D341Med (cell line): ENCODE results near the gene ZSCAN9.

Source experiments
- DNase-seq: peaks from one replicate; pipeline ENCODE4 v3.0.0; 2012; ENCODE audit warnings: low spot score

The ZSCAN9 gene

DNA sequence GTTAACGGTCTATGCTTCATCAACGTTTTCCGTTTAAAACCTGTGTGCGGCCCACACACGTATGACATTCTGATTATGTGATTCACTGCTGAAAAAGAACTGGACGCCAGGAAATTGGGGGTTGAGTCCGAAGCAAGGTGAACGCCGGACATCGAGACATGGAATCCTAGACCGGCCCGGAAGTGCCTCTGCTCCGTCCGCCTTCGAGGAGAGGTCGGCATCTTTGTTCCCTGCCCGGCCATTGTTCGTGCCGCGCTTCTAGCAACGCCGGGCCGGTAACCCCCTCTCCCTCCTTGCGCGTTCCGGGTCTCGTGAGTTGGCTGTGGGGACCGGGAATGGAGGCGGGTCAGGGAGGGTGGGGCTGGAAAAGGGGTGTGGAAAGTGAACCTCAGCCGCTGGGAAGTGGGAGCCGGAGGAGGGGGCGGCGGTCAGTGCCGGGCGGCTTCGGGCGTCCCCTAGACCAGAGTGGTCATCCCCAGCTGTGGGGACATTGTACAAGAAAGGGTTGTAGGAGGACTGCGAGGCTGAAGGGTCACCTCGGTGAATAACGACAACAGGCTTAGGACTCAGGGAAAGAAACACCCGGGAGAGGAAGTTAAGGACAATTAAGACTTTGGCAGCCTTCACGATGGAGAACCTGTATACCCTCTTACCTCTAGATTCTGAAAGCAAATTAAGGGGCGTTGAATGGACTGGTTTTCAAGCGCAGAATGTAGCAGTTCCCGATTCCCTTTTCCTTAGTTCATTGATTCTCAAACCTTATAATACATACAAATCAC is at the start of gene ZSCAN9:
TSS of gene ZSCAN9 (plus strand) at position 220 of the 779 bp plus-strand sequence. CDS start 1,810 bp downstream, outside the sequence.
- peak; percentile 86 for DNase-seq

DNA sequence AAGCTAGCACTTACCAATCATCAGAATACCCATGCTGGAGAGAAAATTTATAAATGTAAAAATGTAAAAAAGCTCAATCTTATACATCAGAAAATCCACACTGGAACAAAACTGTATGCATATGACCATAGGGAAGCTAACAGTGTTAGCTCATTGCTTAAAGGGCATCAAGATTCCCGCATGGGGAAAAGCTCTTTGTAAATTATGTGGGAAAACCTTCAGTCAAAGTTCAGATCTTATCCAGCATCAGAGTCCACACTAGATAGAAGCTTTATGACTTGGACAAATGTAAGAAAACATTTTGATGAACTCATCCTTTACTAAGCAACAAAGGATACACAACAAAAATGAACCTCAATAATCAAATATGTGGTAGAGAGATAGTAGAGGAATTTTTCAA is 48.7 kb upstream of the ZSCAN9 start:
- DNase-seq: no peak

DNA sequence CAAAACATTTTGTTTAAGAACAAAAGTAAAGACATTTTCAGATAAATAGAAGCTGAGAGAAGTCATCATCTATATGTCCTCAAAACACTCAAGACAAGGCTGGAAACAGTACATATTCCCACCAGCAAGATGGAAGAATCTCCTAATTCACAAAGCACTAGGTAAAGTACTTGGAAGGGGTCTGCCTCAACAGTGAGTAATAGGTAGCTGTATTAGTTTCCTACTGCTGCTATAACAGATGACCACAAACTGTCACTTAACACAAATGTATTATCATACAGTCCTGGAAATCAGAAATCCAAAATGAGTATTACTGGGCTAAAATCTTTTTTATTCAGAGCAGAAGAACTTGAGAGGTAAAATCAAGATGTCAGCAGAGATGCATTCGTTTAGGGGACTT is 42.8 kb upstream of the ZSCAN9 start:
- DNase-seq: no peak

DNA sequence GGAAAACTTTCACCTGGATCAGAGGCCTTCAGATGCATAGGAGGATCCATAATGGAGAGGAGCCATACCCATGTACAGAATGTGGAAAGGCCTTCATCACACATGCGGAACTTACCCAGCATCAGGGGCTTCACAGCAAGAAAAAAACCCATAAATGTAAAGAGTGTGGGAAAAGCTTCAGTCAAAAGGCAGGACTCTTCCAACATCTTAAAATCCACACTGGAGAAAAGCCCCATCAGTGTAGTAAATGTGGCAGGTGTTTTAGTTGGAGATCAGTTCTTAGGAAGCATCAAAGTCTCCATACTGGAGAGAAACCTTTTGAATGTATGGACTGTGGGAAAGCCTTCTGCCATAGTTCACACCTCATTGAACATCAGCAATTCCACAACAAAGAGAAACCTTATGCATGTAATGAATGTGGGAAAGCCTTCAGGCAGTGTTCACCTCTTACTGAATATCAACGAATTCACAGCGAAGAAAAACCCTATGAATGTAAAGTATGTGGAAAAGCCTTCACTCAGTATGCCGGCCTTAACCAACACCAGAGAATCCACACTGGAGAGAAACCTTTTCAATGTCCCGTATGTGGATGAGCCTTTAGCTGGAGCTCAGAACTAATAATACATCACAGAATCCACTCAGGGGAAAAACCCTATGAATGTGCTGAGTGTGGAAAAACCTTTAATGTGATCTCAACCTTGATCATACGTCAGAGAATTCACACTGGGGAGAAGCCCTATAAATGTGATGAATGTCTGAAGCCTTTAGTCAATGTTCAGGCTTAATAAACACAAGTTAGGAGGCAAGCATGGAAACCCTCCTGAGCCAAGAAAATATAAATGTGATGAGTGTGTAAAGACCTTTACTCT is 36.7 kb upstream of the ZSCAN9 start:
- no peak for DNase-seq

DNA sequence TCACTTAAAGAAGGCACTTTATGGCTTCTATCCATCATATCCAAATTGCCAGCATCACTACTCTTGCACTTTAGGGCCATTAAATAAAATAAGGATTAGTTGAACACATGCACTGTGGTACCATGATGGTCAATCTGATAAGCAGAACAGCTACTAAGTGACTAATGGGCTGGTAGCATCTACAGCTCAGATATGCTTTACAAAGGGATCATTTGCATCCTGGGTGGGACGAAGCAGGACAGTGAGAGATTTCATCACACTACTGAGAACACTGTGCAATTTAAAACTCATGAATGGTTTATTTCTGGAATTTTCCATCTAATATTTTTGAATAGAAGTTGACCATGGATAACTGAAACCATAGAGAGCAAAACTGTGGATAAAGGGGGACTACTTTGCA is 25.1 kb upstream of the ZSCAN9 start:
- DNase-seq: no peak

DNA sequence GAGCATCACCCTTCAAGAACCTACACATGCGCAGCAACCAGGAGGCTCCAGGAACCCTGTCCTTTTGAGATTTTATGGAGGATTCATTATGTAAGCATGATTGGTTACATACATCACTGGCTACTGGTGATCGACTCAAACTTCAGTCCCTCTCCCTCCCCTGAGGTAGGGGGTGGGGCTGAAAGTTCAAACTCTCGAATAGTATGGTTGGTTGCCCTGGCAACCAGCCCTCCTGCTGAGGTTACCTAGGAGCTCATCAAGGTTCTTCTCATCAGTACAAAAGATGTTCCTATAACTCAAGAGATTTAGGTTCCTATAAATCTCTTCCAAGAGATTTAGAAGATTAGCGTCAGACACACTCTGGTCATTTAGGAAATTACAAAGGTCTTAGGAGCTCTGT is 21.9 kb upstream of the ZSCAN9 start:
- DNase-seq: no peak

DNA sequence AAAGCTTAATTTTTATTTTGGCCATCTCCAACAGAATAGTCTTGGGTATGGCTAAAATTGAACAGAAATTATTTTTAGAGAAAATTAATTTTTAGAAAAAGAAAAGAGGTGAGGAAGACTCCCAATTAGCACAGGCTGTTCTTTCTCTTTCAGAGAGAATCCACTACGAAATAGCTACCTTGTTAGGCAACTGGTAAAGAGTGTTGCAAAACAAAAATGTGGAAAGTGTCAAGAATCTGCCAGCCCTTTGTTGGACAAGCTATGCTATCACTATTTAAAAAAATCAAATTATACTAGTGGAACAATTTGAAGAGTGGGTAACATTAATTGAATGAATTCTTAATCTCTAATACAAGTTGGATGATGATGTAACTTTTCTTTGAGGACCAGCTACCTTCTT is 19.2 kb upstream of the ZSCAN9 start:
- DNase-seq: no peak

DNA sequence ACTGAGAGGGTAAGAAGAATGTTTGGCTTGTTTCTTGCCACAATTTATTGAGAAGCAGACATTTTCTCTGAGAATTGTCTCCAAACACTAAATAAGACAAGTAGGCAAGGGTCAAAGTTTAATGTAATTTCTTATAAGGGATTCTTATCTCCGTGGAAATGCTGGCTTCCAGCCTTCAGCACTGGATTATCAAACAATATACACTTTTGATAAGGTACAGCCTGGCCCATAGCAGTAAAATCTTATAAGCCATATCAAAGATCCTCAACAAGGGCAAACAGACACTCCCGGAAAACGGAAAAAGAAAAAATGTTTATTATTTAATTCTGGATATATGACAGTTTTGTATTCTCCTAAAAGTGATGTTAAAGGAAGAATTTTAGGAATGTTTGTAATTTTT is 18.5 kb upstream of the ZSCAN9 start:
- no peak for DNase-seq

DNA sequence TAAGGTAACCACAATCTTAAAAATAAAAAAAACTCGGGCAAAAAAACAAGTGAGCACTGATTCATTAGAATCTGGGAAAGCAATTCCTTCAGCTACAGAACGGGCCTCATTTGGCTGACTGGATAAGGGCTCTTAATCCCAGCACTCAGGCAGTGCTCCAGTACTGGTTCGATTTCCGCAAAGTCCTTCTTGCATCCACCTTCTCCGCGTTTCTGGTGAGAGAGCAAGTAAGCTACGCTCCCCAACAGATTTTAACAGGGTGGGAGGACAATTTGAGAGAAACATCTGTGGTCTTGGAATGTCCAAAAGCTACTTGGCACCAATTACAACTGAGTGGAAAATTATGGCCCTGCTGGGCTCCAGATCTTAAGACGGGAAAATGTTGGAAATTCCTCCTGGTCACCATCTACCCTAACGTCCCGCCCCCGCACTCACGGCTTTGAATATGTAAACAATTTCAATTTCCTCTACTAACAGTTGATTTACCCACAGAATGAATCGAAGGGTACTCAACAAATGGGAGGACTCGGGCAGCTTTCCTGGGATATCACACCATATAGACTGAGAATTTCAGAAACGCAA is 18.1 kb upstream of the ZSCAN9 start:
- no peak for DNase-seq

DNA sequence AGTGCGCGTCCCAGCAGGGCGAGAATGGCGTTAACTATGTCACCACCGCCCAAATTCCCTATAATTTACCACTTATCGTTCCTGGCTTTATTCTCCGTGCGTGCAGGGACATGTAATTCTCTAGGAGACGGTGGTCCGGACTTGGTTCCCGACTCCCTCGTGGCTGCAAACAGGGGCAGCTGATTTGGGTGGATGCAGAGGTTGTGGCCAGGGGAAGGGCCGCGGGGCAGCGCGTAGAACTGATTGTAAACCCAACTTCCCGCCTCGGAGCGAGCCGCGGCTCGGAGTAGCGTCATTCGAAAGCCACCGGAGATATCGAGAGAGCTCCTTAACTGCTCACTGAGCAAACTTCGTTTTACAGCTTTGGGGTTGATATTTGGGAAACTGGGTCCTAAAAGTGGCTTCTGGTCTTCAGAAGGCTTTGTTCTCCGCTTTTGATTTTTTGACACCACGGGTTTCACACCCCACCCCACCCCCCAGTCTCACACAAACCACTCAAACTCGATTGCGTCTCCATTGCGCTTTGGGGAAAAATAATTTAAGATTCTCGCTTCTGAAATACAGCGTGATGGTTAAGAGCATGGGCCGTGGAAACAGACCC is 17.5 kb upstream of the ZSCAN9 start:
- DNase-seq: peak; percentile 41

DNA sequence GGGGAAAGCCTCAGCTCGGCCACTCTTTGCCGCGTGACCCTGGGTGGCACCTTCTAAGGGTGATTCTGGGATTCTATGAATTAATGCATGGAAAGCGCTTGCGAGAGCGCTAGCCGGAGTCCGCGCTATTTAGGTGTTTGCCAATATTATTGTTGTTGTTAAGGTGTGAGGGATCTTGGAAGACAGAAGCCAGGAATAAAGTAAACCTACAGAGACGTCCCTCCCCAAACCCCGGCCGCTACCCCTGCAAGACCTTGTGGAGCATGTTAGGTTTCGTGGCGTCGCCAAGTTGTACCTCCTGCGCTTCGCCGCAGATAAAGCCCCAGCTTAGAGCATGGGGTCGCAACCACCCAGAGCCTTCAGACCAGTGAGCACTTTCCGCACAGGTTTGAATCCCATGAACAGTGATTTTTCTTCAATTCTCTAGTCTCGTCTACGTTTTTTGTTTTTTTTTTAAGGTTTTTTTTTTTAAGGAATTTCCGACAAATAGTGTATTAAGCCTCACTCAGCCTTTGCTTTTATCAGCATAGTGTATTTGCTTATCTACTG is 16.9 kb upstream of the ZSCAN9 start:
- DNase-seq: no peak

DNA sequence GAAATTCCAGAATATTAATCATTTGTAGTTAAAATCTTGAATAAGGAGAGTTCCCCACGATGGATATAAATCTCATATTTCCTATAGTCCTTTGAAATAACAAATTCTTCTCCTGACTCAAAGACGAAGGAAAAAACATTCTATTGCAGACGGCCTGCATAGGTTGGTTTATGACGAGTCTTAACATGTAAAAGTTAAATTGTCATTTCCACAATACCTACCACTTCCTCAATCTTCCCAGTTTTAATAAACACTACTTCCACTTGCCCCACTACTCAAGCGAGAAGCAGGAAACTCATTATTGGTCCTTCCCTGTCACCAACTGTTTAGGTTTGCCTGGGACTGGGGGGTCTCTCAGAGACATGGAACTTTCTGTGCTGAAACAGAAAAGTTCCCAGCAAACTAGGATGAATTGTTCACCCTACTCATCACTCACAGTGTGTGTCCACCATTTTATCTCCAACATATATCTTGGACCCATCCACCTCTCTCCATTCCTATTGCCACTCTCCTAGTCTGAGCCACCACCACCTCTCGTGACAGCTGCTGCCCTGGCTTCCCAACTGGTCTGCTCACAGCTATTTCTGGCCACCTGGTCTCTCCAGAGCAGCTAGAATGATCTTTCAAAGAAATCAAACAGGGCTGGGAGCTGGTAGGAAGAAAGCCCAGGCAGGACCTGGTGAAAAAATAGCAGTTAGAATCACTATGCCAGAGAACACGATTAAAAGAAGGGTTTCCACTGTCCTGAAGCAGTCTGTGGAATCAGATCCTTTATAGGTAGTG is 15.1 kb upstream of the ZSCAN9 start:
- DNase-seq: no peak

DNA sequence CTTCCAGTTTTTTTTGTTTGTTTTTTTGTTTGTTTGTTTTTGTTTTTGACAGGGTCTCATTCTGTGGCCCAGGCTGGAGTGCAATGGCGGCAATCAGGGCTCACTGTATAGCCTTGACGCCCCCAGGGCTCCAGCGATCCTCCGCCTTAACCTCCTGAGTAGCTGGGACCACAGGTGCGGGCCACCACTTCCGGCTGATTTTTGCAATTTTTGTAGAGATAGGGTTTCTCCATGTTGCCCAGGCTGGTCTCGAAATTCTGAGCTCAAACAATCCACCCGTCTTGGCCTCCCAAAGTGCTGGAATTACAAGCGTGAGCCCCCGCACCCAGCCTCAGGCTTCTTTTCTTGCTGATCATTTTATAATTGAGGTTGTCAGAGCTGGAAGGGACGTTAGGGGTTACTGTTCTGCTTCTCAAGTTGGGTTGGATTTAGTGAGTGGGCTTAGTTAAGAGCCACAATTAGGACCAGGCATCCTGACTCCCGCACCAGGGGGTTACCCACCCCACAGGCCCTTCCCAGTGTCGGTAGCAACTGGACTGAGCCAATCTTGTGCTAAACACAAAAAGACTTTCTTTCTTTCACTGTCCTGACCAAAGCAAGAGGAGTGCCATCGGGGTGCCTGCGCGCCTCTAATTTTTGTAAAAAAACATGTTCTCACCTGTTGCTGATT is 13.1 kb upstream of the ZSCAN9 start:
- peak; percentile 32 for DNase-seq

DNA sequence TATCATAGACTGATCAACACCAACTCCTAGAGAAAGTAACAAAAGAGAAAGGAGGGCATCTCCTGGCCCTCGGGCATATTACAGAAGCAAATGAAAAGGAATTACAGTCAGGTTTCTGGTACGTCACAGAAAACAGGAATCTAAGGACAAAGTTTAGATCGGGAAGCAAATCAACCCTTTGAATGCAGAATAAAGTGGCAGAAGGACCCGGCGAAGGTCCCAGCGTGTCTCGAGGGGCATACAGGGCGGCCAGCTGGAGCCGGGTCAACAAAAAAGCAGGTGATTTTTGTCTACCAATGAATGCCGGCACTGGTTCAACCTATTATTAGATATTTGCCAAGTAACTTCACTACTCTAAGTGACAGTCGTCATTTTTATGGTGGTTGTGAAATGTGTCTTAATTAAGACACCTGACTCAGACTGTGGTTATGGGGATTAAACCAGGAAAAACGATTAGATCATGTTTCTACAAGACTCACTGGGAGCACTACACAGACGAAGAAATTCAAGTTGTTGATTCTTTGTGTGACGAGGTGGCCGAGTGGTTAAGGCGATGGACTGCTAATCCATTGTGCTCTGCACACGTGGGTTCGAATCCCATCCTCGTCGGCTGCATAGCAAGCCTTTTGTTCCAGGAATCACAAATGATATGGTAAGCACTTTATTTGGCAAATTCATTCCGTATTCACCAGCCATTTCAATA is 12.4 kb upstream of the ZSCAN9 start:
- DNase-seq: peak; percentile 55

DNA sequence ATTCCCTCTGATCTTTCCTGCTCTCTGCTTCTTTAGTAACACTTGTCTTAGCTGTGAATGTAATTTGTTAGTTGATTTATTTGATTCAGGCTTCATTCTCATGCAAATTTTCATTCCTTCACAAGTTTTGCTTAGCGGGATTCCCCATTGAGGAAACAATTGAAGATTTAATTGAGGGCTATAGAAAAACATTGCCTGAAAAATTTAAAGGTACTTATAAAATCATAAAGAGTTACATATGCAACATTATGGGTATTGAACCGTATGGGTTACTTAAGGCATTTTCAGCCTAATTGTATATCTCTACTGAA is 11.9 kb upstream of the ZSCAN9 start:
- DNase-seq: no peak

DNA sequence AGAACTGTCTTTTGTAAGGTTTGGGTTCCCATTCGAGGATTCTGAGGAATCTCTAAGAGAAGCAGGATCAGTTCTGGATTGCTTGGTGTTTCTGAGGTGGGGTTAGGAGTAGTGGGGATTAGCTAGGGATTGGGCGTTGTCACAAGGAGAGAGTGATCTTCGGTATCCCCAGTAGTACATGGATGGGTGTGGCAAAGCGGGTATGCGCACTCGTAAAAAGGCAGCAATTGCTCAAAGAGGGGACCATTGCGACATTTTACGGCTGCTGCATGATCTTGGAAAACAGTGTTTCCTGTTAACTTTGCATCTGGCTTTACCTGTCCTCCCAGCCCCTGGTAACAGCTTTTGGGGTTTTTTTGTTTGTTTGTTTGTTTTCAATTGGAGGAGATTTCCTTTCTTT is 9.7 kb upstream of the ZSCAN9 start:
- DNase-seq: no peak

DNA sequence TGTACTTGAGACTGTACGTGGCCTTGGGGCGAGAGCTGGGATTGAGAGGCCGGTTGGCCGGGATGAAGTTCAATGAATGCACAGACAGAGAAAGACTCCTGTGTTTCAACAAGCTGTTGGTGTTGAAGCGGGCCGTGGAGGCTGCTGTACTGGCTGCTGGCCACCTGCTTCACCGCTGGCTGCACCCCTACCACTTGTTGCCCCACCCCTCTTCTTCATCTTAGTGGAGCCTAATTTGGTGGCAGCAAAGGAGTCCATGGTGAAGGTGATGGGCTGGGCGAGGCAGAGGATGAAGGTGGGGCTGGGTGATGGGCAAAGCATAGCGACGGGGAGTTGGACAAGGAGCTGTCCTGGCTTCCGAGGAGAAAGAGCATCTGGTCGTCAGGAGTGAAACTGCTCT is 7.2 kb upstream of the ZSCAN9 start:
- peak; percentile 15 for DNase-seq

DNA sequence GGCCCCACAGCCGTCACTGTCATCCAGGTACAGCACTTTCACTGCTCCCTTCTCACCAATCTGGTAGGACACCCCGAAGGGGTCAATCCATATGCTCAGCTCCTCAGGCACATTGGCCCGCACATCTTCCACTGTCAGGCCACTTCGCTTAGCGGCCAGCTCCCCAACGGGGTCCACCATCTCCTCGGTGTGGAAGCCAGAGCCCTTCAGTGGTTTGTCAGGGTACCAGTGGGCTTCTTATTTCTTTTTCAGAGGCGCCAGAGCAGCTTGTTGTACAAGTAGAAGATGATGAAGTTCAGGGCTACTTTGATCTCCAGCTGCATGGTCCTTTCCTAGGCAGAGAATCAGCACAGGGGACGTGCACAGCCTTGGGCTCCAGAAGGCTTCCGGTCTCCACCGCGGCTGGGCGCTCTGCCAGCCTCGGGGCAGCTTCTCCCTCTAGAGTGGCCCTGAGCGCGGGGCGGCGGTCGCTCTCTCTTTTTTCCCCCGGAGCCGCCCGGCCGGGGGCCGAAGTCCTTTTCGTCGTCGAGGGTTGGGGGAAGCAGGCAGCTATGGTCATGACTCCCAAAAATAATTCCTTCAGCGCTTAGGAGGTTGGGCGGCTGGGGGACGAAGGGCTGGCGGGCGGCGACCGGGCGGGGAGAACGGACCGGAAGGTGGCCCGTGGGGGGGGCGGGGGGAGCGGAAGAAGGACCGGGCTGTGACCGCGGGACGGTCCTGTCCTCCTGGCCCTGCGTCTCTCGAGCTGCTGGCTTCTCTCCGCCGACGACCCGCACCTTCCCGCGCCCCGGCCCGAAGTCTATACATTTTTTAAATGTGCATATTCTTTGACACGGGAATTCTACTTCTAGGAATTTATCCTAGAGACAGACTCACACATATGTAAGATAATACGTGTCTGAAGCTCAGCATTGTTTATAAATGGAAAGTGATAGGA is 6.5 kb upstream of the ZSCAN9 start:
- peak; percentile 74 for DNase-seq
